HCT116 (cell line): ENCODE results near the gene C11orf98. TPM values are rescaled to one million over a fixed set of nuclear protein-coding genes. Genes with fewer than 3 reads are reported as not detected.

Source experiments
- ATAC-seq: fragments of 200-7000 bp; cut with Tn5 transposase; 2 replicates; pipeline ENCODE4 v1.9.1; 2020; ENCODE audit warnings: mild to moderate bottlenecking, moderate library complexity
- BruUV-seq: library from RNA; stranded (reverse); fragments of 400-500 nt; replicated peaks from 2 replicates; lab custom pipeline; 2021; lab: Mats Ljungman, UMichigan
- CTCF ChIA-PET: fragments of 300-600 bp; sonication (Branson Sonifier 250); formaldehyde crosslinking; loops from one replicate; lab custom pipeline; 2021; ENCODE audit warnings: antibody characterized with exemption; lab: Charles Lee
- POLR2A ChIA-PET: fragments of 300-600, 350-600 bp; sonication (Branson Sonifier 250); formaldehyde crosslinking; loops from one replicate; lab custom pipeline; 2021; ENCODE audit warnings: antibody characterized with exemption; lab: Charles Lee
- RAD21 ChIA-PET, 2 experiments: fragments of 300-600 bp; sonication (Branson Sonifier 250); formaldehyde crosslinking; loops; one replicate each; lab custom pipeline; 2023; ENCODE audit warnings: low total read pairs in 2 of 2; ENCODE audit not compliant: uncharacterized antibody in 2 of 2, unreplicated experiment in 2 of 2, low non-redundant PET in 1 of 2; lab: Charles Lee
- DNase-seq: peaks from one replicate; pipeline ENCODE4 v3.0.0-alpha.2; 2010; ENCODE audit warnings: low read depth, low spot score
- H2AFZ ChIP-seq: fragments of 200-600 bp; shearing (Covaris generic), sonication (generic); 2 replicates; pipeline ENCODE4 v1.6.1; 2017; ENCODE audit warnings: low read depth, mixed run types, mixed read lengths, antibody characterized with exemption, low read length; ENCODE audit not compliant: poor library complexity, severe bottlenecking
- H3K27ac ChIP-seq: 2 replicates; pipeline ENCODE4 v1.5.1; 2012; ENCODE audit warnings: low read depth, low read length
- H3K27me3 ChIP-seq: fragments of 200-600 bp; sonication (generic); 2 replicates; pipeline ENCODE4 v1.6.1; 2016; ENCODE audit warnings: mixed run types, low read length, mixed read lengths; ENCODE audit not compliant: insufficient read depth
- H3K36me3 ChIP-seq, 2 experiments: fragments of 200-500 bp in 1 of 2; fragments of 200-600 bp in 1 of 2; sonication (Bioruptor generic) in 1 of 2; sonication (generic) in 1 of 2; 2 replicates each; pipeline versions ENCODE4 v1.5.1 to v1.6.1; 2014 to 2016; ENCODE audit warnings: low read length in 2 of 2, inconsistent platforms in 1 of 2, mixed read lengths in 1 of 2, mixed run types in 1 of 2; ENCODE audit not compliant: insufficient read depth in 2 of 2, control insufficient read depth in 1 of 2
- H3K4me1 ChIP-seq, 2 experiments: fragments of 200-600 bp in 1 of 2; sonication (generic) in 1 of 2; 2 replicates each; pipeline versions ENCODE4 v1.5.1 to v1.6.1; 2012 to 2017; ENCODE audit warnings: low read length in 2 of 2, inconsistent platforms in 1 of 2, mild to moderate bottlenecking in 1 of 2, mixed read lengths in 1 of 2, mixed run types in 1 of 2, moderate library complexity in 1 of 2; ENCODE audit not compliant: insufficient read depth in 2 of 2, control insufficient read depth in 1 of 2
- H3K4me2 ChIP-seq: fragments of 200-600 bp; sonication (generic); 2 replicates; pipeline ENCODE4 v1.6.1; 2017; ENCODE audit warnings: mixed run types, low read length, mixed read lengths
- H3K4me3 ChIP-seq, 2 experiments: fragments of 200-600 bp in 1 of 2; sonication (generic) in 1 of 2; replicated peaks in 1 of 2; 2 replicates each; pipeline ENCODE4 v1.5.1; 2011 to 2016; ENCODE audit warnings: low read length in 2 of 2, control low read depth in 1 of 2, low read depth in 1 of 2, mild to moderate bottlenecking in 1 of 2, mixed read lengths in 1 of 2, mixed run types in 1 of 2
- H3K79me2 ChIP-seq: fragments of 200-600 bp; sonication (generic); 2 replicates; pipeline ENCODE4 v1.6.1; 2017; ENCODE audit warnings: mild to moderate bottlenecking, mixed run types, low read length, moderate library complexity, mixed read lengths; ENCODE audit not compliant: insufficient read depth
- H3K9ac ChIP-seq: fragments of 200-600 bp; sonication (generic); 2 replicates; pipeline ENCODE4 v1.6.1; 2016; ENCODE audit warnings: low read length, mixed read lengths
- H3K9me2 ChIP-seq: fragments of 200-600 bp; sonication (generic), shearing (Covaris generic); 2 replicates; pipeline ENCODE4 v1.6.1; 2017; ENCODE audit warnings: mixed run types, mild to moderate bottlenecking, moderate library complexity; ENCODE audit not compliant: insufficient read depth
- H3K9me3 ChIP-seq, 2 experiments: fragments of 200-500 bp in 1 of 2; fragments of 200-600 bp in 1 of 2; sonication (Bioruptor generic) in 1 of 2; sonication (generic) in 1 of 2; 2 replicates each; pipeline ENCODE4 v1.6.1; 2014 to 2017; ENCODE audit warnings: low read length in 2 of 2, mixed read lengths in 2 of 2, inconsistent platforms in 1 of 2, low read depth in 1 of 2, mild to moderate bottlenecking in 1 of 2, mixed run types in 1 of 2, moderate library complexity in 1 of 2; ENCODE audit not compliant: control insufficient read depth in 1 of 2, insufficient read depth in 1 of 2
- H4K20me1 ChIP-seq: fragments of 200-600 bp; sonication (generic), shearing (Covaris generic); 2 replicates; pipeline ENCODE4 v1.6.1; 2017; ENCODE audit warnings: mixed run types, mild to moderate bottlenecking, moderate library complexity; ENCODE audit not compliant: insufficient read depth
- ATF3 ChIP-seq: IDR thresholded peaks from 2 replicates; pipeline ENCODE4 v1.6.1; 2012
- CBX3 ChIP-seq: IDR thresholded peaks from 2 replicates; pipeline ENCODE4 v1.6.1; 2012; ENCODE audit warnings: low read depth
- EGR1 ChIP-seq: IDR thresholded peaks from 2 replicates; pipeline ENCODE4 v1.6.1; 2012; ENCODE audit warnings: low read depth
- EZH2 ChIP-seq: fragments of 200-600 bp; sonication (generic); IDR thresholded peaks from 2 replicates; pipeline ENCODE4 v1.6.1; 2017; ENCODE audit warnings: antibody characterized with exemption, mixed run types
- JUND ChIP-seq: IDR thresholded peaks from 2 replicates; pipeline ENCODE4 v1.6.1; 2012
- POLR2AphosphoS5 ChIP-seq: IDR thresholded peaks from 2 replicates; pipeline ENCODE4 v1.6.1; 2011; ENCODE audit warnings: mild to moderate bottlenecking, low read depth, low read length, moderate library complexity
- REST ChIP-seq: IDR thresholded peaks from 2 replicates; pipeline ENCODE4 v1.6.1; 2012; ENCODE audit warnings: low read depth
- SP1 ChIP-seq: IDR thresholded peaks from 2 replicates; pipeline ENCODE4 v1.6.1; 2012; ENCODE audit warnings: low read depth
- SRF ChIP-seq: IDR thresholded peaks from 2 replicates; pipeline ENCODE4 v1.6.1; 2012; ENCODE audit warnings: low read depth
- YY1 ChIP-seq: IDR thresholded peaks from 2 replicates; pipeline ENCODE4 v1.6.1; 2011; ENCODE audit warnings: low read length, low read depth, moderate library complexity, mild to moderate bottlenecking; ENCODE audit not compliant: insufficient replicate concordance; ENCODE audit errors: extremely low read depth
- ZFX ChIP-seq: fragments of 450-650 bp; IDR thresholded peaks from 2 replicates; pipeline ENCODE4 v1.6.1; 2017
- ZNF274 ChIP-seq: fragments of 200-500 bp; sonication (Bioruptor generic); IDR thresholded peaks from 2 replicates; pipeline ENCODE4 v1.6.1; 2014; ENCODE audit warnings: mild to moderate bottlenecking, low read depth, low read length, inconsistent platforms
- intact Hi-C: fragments of 100-400 bp; cut with micrococcal nuclease; formaldehyde crosslinking; loops from 2 replicates; pipeline ENCODE4 v1.10.0; 2022
- total RNA-seq: library from RNA; stranded (reverse); gene quantifications from one replicate; pipeline ENCODE4 v1.2.1, GENCODE V29; 2021; ENCODE audit not compliant: unreplicated experiment
- TF ChIP-seq, protein P1 (sequence below), 3 experiments: fragments of 200-600 bp in 1 of 3; sonication (generic) in 1 of 3; IDR thresholded peaks in 2 of 3; conservative IDR thresholded peaks in 1 of 3; 2 replicates each; pipeline ENCODE4 v1.5.1; 2012 to 2017; ENCODE audit warnings: low read depth in 2 of 3, low read length in 2 of 3, antibody characterized with exemption in 1 of 3, borderline replicate concordance in 1 of 3, control low read depth in 1 of 3, mild to moderate bottlenecking in 1 of 3, mixed read lengths in 1 of 3, mixed run types in 1 of 3, moderate library complexity in 1 of 3; ENCODE audit not compliant: insufficient read depth in 1 of 3
- TF ChIP-seq, protein P2 (sequence below): IDR thresholded peaks from 2 replicates; pipeline ENCODE4 v1.6.1; 2012

Gene C11orf98
- total RNA-seq, 1 experiment from 2014 or later: 121 TPM

DNA sequence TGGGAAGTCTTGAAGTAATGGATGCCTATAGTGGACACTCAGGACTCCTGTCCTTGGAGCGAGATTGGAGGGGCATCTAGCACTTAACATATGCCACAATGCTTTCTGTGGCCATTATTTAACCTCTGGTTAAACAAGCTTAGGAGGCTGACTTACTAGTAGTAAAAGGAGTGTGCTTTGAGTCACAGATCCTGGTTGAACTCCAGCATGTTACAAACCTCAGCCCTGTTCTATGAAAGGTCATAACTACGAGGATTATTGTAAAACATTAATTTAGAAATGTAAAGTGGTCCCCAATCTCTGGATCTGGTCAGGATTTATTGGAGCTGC lies 8.2 kb upstream of the C11orf98 start:
- CTCF ChIA-PET: no interaction called here
- Histone ChIP-seq H3K9me3 (no peaks in the 10 kb centered on the region), H3K27ac (peak overlapping the region; percentile 98), H3K27me3 (no peaks in the 10 kb centered on the region), H3K36me3 (peaks cover 6 to 11% of the 10 kb centered on the region in 2 experiments; a peak in 3 of 4 replicates), H4K20me1 (no peaks in the 10 kb centered on the region), H3K4me2 (peak overlapping the region; percentile 95), H3K4me1 (peaks cover 31 to 58% of the 10 kb centered on the region in 2 experiments), H2AFZ (no peak overlapping the region), H3K9ac (peak overlapping the region; percentile 100), H3K4me3 (peak overlapping the region; percentile 96 to 97), H3K9me2 (no peaks in the 10 kb centered on the region), H3K79me2 (peaks cover 79% of the 10 kb centered on the region)
- no peak for TF ChIP-seq ATF3
- no peak for TF ChIP-seq SP1
- no peak for TF ChIP-seq CBX3
- TF ChIP-seq YY1: no peak
- TF ChIP-seq, protein P1, sequence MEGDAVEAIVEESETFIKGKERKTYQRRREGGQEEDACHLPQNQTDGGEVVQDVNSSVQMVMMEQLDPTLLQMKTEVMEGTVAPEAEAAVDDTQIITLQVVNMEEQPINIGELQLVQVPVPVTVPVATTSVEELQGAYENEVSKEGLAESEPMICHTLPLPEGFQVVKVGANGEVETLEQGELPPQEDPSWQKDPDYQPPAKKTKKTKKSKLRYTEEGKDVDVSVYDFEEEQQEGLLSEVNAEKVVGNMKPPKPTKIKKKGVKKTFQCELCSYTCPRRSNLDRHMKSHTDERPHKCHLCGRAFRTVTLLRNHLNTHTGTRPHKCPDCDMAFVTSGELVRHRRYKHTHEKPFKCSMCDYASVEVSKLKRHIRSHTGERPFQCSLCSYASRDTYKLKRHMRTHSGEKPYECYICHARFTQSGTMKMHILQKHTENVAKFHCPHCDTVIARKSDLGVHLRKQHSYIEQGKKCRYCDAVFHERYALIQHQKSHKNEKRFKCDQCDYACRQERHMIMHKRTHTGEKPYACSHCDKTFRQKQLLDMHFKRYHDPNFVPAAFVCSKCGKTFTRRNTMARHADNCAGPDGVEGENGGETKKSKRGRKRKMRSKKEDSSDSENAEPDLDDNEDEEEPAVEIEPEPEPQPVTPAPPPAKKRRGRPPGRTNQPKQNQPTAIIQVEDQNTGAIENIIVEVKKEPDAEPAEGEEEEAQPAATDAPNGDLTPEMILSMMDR (IDR thresholded peaks at IDR 0.05 in 2 of 3, conservative IDR thresholded peaks at IDR 0.05 in 1 of 3; ENCODE audit: borderline replicate concordance in 1 of 3, insufficient read depth in 1 of 3, low read depth in 2 of 3, low read length in 2 of 3): no peak
- no peak for TF ChIP-seq JUND
- no peak for TF ChIP-seq EGR1
- TF ChIP-seq ZFX: no peak
- TF ChIP-seq, protein P2, sequence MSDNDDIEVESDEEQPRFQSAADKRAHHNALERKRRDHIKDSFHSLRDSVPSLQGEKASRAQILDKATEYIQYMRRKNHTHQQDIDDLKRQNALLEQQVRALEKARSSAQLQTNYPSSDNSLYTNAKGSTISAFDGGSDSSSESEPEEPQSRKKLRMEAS: no peak
- no peak for TF ChIP-seq SRF
- no peak for TF ChIP-seq EZH2
- no peak for TF ChIP-seq POLR2AphosphoS5
- TF ChIP-seq ZNF274: no peak
- no peak for TF ChIP-seq REST
- POLR2A ChIA-PET: interaction anchor here (1.3 to 4.3 kb wide), 3 partner anchors 8 to 168 kb away, joined by 4 to 21 read pairs (median 21); partner anchors contain the start of genes C11orf98, CSKMT and HNRNPUL2
- RAD21 ChIA-PET: no interaction called here
- intact Hi-C loops: loop anchor here (5.0 to 10.0 kb wide), 3 partner anchors 81 to 114 kb away; partner anchors contain the start of genes POLR2G, TMEM179B and TUT1
- ATAC-seq (no peak), DNase-seq (no peak)
- BruUV-seq: no TSS peak
